ENCODE data around the gene KBTBD4.
A peak's percentile ranks its signal among the peaks of the same experiment; 100 is the strongest.
"Not testable (repeated sequence)": the region's sequence is repeated elsewhere in the genome, so short reads cannot be mapped to it uniquely, and the experiment has no call there.

The KBTBD4 gene

GRCh38 chr11:47589977-47590861 is 11.4 kb upstream of the KBTBD4 start:
- DNase-seq = no peak

DNA sequence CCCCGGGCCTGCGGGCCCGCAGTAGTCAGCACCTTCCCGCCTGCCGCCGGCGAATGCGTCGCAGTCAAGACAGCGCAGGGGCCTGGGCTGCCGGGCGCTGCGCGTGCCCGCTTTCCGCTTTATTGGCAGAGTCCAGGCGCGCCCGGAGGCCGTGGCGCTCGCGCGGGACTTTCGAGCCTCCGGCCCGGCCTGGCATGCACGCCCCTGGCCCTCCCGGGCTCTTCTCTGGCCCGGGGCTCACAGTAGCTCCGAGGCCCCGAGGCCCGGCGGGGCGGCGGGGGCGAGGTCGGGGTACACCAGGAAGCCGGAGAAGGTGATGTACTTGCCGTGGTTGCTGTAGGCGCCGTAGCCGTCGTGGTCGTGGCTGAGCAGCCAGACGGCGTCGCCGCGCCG is 10.8 kb upstream of the KBTBD4 start:
- no peak for DNase-seq

DNA sequence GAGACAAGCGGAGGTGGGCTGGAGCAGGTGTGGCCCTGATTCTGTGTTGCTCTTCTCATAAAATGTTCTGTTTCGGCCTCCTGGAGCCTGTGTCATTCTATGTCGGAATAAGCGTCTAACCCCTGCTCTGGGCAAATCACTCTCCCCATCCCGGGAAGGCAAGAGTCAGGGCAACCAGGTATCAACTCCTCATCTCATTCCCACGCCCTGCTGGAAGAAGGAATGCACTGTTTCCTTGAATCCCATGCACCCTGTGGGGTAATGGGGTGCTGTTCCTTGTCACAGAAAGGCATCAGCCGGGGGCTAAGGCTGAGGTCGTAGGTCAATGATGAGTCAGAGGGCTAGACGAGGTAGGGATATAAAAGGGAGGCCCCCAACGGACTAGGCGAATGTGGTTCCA is 10.3 kb upstream of the KBTBD4 start:
- no peak for DNase-seq

GRCh38 chr11:47587723-47588326 is 9.1 kb upstream of the KBTBD4 start:
- peak; percentile 14 for DNase-seq

DNA sequence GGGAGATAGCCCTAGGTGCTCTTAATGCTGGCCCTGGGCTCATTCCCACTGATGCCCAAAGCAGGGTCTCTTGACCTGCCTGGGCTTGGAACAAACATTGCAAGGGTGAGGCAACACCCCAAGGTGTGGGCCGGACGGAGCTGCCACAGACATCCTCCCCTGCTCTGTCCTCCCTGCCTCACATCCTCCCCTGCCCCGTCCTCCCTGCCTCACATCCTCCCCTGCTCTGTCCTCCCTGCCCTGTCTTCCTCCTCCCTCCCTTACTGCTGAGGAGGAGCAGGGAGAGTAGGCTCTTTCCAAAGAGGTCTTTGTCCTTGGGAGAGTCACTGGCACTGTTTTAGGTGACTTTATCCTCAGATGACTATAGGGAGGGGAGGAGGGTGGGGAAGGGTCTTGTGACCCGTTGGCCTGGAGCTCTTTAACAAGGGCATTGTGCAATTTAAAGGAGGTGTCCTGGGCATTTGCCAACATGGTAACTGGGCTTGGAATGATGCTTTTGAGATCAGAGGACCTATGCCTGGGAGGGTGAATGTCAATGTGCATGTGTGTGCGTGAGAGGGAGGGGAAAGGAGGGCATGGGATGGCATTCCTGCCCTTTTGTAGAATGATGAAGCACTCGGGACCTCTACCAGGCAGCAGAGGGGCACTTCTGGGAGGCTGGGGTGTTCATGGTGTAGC is 8.4 kb upstream of the KBTBD4 start:
- no peak for DNase-seq

GRCh38 chr11:47586098-47586855 is 7.5 kb upstream of the KBTBD4 start, which contains the start of gene FAM180B:
TSS of gene FAM180B (plus strand) at chr11:47586678. CDS start at chr11:47586769, 91 bp downstream.
- DNase-seq = no peak

- DNase-seq = no peak
Measured at GRCh38 chr11:47583844-47584243, 5.1 kb upstream of the KBTBD4 start.

DNA sequence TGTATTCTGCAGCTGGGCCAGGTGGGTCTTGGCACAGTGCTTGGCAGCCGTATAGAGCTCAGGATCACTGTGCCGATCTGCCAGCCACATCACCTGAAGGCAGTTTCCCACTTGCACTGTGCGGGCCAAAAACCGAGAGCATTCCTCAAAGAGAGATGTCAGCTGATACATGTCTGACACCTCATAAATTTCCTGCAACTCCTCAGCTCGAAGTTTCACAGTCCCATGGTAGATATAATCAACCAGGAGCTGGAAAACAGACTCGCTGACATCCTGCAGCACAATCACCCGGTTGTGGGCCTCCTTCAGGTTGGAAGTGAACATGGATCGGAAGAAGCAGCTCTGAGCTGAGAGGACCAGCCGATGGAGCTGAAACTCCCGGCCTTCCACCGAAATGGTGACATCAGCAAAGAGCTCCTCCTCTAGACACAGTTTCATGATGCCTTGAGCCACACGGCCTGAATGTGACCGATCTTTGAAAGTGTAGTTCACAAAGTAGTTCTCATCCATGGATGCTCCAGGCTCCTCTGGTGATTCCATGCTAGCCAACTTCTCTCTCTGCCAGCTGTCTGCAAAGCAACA is 1.2 kb downstream of the KBTBD4 start:
- no peak for DNase-seq

DNA sequence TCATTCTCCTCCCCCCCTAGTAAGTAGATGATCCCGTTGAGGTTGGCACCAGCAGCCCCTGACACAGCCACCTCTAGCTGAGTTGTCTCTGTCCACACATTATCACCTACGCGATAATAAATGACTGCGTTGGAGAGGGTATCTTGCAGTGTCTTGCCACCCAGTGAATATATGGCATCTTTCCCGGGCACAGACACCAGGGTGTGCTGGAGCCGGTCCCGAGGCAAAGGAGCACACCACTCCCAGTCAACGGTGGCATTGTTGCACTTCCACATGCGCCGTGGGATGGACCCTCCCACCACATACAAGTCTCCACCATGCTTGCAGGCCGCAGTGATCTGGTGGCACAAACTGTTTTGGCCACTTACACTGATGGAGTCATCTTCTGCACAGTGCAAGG is 5.4 kb downstream of the KBTBD4 start:
- DNase-seq = no peak

- no peak for DNase-seq
Measured at GRCh38 chr11:47572715-47573255, 6.0 kb downstream of the KBTBD4 start.

GRCh38 chr11:47571895-47572294 is 6.9 kb downstream of the KBTBD4 start:
- no peak for DNase-seq

DNA sequence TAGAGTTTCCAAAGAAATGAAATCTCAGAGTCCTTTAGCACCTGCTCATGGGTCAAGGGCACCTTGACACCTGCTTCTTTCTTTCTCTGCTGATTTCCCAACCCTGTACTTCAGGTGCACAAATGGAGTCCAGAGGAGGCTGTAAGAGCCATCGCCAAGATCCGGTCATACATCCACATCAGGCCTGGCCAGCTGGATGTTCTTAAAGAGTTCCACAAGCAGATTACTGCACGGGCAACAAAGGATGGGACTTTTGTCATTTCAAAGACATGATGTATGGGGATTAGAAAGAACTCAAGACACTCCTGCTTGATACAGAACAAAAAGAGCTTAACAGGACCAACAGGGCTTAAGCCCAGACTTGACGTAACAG is 7.4 kb downstream of the KBTBD4 start:
- DNase-seq = no peak

DNA sequence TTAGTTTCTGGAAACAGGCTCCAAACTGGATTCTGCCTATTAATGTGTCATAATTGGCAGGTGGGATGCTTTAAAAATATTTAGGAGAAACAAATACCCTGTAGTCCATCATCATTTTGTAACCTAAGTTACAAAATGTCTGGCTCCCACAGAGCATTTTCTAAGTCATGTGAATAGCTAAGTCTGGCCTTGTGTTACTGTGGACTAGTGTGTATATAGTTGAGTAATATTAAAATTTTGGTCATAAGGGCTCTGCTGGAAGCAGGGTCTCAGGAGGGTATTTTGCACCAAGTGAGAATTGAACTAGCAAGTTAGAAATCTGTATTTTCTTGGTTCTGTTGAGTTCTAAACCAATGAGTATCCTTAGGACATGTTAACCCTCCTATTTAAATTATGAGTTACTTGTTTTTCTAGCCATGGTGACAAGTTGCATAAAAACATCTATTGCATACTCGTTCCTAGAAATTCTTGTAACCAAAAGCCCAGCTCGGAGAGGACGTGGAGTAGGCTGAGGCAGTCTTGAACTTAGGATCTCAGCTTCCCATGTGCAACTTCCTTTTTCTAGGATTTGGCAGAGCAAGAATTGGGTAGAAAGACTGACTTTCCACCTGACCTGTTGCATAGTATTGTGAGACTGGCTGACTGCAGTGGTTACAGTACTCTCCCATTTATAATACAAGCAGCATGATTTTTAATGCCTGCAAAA is 8.0 kb downstream of the KBTBD4 start:
- no peak for DNase-seq

- DNase-seq = no peak
Measured at GRCh38 chr11:47569646-47570045, 9.1 kb downstream of the KBTBD4 start.

DNA sequence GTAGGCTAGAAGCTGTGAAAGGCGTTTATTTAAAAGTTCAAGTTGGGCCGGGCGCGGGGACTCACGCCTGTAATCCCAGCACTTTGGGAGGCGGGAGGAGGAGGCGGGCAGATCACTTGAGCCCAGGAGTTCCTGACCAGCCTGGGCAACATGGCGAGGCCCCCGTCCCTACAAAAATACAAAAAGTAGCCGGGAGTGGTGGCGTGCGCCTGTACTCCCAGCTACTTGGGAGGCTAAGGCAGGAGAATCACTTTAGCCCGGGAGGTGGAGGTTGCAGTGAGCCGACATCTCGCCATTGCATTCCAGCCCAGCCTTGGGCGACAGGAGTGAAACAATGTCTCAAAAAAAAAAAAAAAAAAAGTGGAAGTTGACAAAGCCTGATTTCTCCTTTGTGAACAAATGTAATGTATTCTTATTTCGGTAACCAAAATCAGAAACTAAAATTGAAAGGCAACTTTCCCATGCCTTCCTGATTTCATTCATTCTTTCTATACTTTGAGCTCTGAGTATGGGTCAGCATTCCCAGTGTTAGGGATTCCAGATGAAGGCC is 12.5 kb downstream of the KBTBD4 start:
- DNase-seq = no peak

DNA sequence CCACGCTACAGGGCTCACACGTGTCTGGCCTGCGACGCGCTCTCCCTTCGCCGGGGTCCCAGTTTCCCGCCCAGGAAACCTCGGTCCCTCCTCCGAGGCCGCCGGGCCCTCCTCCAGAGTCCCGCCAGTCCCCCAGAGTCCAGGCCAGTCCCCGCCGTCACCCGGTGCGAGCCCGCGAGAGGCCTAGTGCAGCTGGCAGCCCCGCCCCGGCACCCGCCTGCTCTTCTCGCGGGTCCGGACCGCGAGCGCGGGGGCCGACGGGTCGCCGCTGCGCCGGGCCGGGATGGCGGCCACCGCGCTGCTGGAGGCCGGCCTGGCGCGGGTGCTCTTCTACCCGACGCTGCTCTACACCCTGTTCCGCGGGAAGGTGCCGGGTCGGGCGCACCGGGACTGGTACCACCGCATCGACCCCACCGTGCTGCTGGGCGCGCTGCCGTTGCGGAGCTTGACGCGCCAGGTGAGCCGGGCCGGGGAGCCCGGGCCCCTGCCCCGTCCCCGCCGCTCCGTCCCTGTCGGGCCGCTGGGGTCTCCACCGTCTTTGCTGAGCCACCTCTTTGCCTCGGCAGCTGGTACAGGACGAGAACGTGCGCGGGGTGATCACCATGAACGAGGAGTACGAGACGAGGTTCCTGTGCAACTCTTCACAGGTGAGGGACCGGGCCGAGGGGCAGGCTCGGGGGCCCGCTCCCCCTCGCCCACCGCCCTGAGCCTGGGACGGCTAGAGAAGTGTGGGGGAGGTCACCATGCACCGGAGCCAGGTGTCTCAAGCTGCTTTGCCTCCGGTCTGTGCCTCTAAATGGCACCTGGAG is 13.2 kb downstream of the KBTBD4 start, which contains the start of gene PTPMT1:
TSS of gene PTPMT1 (plus strand) at position 260 of the 809 bp plus-strand sequence. CDS start at position 284, 24 bp downstream.
- no peak for DNase-seq

GRCh38 chr11:47564933-47565339 is 13.8 kb downstream of the KBTBD4 start:
- no peak for DNase-seq

- DNase-seq = not testable (repeated sequence)
Measured at GRCh38 chr11:47564366-47564765, 14.4 kb downstream of the KBTBD4 start.

- DNase-seq = not testable (repeated sequence)
Measured at GRCh38 chr11:47562393-47562792, 16.4 kb downstream of the KBTBD4 start.

GRCh38 chr11:47560426-47560825 is 18.3 kb downstream of the KBTBD4 start:
- DNase-seq = no peak
